CMK (cell line): ENCODE measurements around the gene ING4.

Experiments used
- DNase-seq: peaks from one replicate; pipeline ENCODE4 v3.0.0-alpha.2; 2010; ENCODE audit warnings: low read depth

ING4 gene

GRCh38 chr12:6688543-6688998 lies 25.7 kb upstream of the ING4 start:
- DNase-seq, result peak; percentile 95

GRCh38 chr12:6685814-6686213 lies 22.9 kb upstream of the ING4 start:
- peak; percentile 52 for DNase-seq

GRCh38 chr12:6684609-6685008 lies 21.7 kb upstream of the ING4 start:
- DNase-seq, result no peak

DNA sequence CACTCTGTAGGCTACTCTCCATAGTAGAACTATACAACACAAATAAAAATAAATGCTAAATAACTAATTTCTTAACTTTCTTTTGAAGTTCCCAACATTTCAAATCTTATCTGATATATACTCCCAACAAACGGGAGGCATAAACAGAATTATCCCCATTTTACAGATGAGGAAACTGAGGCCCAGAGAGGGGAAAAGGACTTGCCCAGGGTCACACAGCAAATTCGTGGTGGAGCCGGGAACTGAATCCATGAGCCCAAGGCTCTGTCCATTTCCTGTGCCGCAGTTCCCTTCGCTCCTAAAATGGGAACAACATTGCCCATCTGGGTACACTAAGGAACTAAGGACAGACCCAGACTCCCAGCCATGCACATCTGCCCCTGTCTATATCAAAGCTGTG lies 14.0 kb upstream of the ING4 start:
- no peak for DNase-seq

DNA sequence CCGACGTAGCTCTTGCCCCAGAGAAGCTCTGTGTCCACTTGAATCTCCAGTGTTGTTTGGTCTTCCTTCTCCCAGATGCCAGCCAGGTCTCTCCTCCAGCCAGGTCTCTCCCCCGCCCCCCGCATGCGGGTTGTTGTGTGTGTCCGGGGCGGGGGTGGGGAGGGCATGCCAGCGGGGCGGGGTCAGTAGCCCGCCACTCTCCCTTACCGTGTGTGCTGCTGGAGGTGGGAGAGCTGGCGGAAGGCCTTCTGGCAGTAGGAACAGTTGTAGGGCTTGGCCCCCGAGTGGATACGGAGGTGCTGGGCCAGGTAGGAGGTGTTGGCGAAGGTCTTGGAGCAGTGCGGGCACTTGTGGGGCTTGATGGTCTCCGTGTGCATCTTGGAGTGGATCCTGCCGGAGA lies 9.2 kb upstream of the ING4 start:
- DNase-seq, result no peak

DNA sequence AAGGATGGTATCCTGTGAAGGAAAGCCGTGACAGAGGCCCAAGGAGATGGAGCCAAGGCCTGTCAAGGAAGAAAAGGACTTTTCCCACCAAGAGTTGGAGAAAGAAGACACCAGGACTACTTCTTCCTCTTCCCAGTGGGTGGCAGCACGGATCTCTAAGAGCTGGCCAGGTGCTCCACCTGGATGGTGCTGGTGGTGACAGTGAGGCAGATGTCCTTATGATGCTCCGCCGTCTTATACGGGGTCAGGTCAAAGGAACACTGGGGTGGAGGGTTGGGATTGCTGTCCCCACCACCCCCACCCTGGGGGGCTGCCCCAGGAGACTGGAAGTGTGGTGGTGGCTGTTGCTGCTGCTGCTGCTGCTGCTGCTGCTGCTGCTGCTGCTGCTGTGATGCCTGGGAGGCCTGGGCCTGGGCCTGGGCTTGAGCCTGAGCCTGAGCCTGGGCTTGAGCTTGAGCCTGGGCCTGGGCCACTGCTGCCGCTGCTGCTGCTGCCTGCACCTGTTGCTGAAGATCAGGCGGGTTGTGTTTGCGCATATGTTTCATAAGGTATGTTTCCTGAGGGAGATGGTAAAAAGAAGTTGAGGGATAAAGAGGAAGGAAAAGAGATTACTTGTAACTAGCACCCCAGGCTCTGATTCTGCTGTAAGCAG lies 4.8 kb upstream of the ING4 start:
- no peak for DNase-seq

- DNase-seq, result no peak
These were observed 3.3 kb upstream of the ING4 start for GRCh38 chr12:6666211-6666610.

GRCh38 chr12:6664902-6665301 lies 2.0 kb upstream of the ING4 start:
- DNase-seq, result no peak

GRCh38 chr12:6662602-6662905 lies 365 bp downstream of the ING4 start:
- DNase-seq, result no peak

GRCh38 chr12:6653987-6654386 lies 8.9 kb downstream of the ING4 start:
- no peak for DNase-seq

DNA sequence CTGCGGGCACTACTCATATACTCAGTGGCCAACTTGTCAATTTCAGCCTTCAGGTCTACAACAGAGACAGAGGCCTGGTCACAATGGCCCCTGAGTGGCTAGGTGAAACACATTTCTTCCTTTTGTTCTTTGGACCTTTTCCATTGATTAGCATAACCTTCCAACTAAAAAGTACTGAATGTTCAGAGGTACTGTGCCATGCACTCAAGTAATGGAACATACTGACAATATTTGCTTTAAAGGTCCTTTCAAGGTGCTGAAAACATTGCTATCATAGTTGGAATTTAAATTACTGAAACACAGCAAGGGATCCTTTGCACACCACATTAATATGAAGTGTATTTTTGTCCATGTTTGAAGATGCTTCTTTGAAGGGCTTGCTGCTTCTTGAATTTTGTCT lies 9.6 kb downstream of the ING4 start:
- DNase-seq, result no peak

- DNase-seq, result no peak
These were observed 10.5 kb downstream of the ING4 start for GRCh38 chr12:6652391-6652790.

GRCh38 chr12:6650832-6651231 lies 12.1 kb downstream of the ING4 start:
- DNase-seq, result no peak

DNA sequence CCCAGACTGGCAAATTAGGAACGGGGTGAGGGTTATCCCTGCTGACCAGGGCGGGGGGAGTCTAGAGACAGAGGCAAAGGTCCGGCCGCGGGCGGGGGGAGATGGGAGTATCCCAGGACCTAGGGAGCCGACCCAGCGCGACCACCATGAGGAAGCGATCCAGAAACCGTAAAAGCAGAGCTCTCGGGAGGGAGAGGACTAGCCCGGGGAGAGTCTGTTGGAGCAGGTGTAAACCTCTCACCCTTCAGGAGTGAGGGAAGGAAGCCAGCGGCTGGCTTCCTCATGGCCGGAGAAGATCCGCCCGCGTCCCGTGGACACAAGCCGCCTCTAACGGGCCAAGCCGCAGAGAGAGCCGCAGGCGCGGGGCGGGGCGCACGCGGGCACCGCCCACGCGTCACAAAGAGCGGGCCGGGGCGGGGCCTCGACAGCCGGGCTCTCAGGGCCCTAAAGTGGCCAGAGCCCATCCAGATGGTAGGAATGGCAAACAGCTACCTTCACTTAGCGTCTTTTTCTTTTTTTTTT lies 15.8 kb downstream of the ING4 start, which contains the start of gene ACRBP:
Gene ACRBP (minus strand): TSS at position 350 of the 522 bp plus-strand sequence. CDS start 66 bp downstream, at position 284.
- DNase-seq, result no peak

DNA sequence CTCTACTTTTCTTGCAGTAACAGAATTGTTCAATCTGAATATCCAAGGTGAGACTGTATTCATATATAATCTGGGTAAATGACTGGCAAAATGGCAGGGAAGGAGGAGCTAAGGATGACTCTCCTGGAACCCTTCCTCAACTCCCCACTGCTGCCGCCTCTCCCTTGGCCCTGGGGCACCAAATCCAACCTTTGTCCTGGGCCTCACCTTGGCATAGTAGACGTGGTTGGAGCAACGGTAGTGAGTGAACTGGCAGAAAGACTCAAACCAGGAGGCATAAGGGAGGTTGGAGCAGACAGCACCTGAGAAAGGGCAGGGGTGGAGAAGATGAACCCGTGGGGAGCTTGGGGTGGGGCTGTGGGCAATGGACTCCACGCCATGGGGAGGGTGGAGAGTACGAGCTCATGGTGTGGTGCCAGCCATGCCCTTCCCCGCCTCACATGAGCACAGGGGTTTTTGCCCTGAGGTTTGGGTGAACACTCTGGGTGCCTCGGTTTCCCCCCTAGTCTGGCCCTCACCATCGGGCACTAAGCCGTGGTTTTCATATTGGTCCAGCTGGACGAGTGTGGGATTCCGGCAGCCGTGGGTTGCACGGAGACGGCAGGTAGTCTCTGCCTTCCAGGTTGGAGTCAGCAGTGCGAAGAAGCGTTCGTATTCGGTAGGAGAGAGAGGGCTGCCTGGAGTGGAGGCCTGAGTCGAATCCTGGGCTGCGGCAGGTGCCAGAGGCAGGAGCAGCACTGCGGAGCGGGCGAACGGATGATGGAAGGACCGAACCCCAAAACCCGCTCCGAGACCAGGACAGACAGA lies 16.4 kb downstream of the ING4 start:
- no peak for DNase-seq

DNA sequence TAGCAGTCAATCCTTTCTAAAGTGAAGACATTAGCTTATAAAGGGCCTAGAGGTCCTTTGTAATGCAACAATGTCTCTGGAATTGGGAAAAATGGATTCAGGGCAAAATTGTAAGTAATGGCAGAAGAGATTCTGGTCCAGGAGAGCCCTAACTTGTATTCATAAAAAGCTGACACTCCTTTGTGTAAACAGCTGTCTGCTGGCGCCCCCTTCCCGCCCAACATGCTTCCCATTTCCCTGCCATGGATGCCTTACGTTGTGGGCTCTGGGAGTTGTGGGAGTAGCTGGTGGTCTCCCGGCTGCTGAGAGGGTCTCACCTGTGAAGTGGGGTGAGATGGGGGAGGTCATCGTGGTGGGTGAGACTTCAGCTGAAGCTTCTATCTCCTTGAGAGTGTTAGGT lies 18.0 kb downstream of the ING4 start:
- no peak for DNase-seq

DNA sequence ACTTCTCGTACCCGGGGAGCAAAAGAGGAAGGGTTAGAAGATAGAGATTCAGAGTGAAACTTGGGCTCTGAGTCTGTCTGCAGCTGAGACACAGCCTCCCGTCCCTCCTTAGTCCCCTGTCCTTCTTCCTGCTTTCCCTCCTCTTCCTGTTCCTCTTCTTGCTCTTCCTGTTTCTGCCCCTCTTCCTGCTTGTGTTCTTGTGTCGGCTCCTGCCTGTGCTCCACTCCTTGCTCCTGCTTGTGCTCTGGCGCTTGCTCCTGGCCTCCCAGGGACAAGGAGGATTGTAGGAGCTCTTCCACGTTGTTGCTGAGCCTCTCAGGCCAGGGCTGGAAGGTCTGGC lies 18.7 kb downstream of the ING4 start:
- DNase-seq, result no peak

DNA sequence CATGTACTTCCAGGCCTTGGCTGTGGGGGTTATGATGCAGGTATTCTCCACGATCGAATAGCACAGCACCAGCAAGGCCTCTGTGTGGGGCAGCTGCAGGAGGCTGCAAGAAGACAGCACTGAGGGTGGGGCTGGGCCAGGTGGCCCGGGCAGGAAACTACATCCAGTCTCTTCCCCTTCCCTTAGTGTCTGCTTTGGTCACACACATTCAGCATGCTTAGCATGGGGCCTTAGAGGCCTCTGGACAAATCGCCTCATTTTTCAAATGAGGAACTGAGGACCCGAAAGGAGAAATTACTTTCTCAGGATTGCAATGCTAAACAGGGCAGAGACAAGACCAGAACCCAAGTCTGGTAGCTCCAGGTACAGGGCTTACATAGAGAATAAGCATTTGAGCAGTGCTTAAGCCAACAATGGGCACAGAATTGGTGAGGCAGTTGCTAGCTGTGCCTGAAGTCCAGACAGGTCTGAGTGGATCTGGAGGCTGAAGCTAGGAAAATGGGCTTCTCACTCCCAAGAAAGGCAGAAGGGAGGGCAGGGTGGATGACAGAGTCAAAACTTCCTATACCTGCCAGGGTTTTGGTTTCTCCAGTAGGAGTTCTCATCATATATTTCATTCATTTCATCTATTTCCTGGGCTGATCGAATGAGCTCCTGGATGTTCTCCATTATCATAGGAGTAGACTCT lies 19.2 kb downstream of the ING4 start:
- no peak for DNase-seq

- no peak for DNase-seq
These were observed 21.8 kb downstream of the ING4 start for GRCh38 chr12:6641131-6641530.

DNA sequence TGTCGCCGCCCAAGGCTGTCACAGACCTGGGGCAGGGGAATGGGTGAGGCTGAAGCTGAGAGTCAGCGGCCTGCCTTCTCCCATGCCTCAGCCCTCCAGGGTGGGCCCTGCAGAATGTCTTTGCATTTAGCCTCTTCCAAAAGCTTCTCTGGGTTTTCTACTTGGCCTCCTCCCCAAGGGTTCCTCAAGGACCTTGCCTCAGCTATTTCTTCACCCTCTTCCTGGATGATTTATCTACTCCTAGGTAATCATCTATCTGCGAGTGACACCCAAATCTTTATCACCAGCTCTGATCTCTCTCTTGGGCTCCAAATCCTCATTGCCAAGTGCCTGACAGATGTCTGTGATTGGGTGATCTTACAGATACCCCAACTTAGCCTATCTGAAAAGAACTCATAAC lies 22.4 kb downstream of the ING4 start:
- no peak for DNase-seq

DNA sequence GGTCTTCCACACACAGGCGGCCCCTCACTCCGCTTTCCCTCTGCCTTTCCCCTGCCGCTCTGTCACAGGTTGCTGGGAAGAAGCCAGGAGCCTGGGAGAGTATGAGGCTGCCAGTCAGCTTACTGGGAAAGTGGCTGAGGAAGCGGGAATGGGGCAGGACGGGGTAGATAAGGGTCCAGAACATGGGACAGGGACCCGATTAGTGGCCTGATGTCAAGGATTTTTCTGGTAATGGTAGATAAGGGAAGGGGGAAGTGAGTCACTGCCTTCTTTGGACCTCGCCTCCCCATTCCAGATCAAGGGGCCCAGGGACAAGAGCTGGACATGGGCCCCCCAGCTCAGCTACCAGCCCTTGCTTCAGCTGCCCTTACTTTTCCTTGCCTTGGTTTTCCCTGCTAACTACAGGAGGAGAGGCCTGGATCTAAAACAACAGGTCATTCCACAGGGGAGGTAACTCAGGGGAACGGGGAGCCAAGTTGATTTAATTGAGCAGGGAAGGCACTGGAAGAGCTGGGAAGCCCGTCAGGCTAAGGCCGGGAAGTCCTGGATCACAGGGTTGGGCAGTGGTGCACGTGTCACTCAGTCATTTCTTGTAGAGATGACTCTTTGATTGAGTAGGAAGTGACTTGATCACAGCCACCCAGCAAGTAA lies 23.6 kb downstream of the ING4 start:
- DNase-seq, result peak; percentile 95

DNA sequence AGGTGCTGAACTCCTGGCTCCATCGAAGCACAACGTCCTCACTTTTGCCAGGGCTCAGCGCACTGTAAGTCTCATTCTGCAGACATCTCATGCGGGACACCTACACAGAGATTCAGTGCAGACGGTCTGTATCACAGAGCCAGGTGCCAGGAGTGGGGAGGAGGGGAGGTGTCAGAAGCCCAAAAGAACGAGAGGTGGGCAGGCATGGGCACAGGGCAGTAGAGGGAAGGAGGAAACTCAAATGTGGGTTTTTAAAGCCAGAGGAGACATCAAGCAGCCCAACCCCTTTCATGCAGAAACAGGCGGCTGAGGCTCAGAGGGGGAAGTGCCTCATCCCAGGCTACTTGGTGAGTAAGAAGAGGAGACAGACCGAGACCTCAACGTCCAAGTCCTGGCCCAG lies 24.6 kb downstream of the ING4 start:
- DNase-seq, result peak; percentile 54
